ENCODE measurements around the gene SYNE2. TPM values are rescaled to one million over a fixed set of nuclear protein-coding genes. Genes with fewer than 3 reads are reported as not detected.

Gene SYNE2
- total RNA-seq, 1 donor from 2014 or later: 44.2 TPM

- H3K4me3 ChIP-seq (ENCODE audit: low read depth, low read length): no peak overlapping the region
- DNase-seq (ENCODE audit: low read depth): no peak
- TF ChIP-seq, protein P1, sequence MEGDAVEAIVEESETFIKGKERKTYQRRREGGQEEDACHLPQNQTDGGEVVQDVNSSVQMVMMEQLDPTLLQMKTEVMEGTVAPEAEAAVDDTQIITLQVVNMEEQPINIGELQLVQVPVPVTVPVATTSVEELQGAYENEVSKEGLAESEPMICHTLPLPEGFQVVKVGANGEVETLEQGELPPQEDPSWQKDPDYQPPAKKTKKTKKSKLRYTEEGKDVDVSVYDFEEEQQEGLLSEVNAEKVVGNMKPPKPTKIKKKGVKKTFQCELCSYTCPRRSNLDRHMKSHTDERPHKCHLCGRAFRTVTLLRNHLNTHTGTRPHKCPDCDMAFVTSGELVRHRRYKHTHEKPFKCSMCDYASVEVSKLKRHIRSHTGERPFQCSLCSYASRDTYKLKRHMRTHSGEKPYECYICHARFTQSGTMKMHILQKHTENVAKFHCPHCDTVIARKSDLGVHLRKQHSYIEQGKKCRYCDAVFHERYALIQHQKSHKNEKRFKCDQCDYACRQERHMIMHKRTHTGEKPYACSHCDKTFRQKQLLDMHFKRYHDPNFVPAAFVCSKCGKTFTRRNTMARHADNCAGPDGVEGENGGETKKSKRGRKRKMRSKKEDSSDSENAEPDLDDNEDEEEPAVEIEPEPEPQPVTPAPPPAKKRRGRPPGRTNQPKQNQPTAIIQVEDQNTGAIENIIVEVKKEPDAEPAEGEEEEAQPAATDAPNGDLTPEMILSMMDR (conservative IDR thresholded peaks at IDR 0.05; ENCODE audit: low read depth, low read length): no peak
Observed at GRCh38 chr14:64123241-64123822, 270.5 kb downstream of the SYNE2 start.

- DNase-seq (ENCODE audit: low read depth): no peak
- TF ChIP-seq, protein P1 (conservative IDR thresholded peaks at IDR 0.05; ENCODE audit: low read depth, low read length): no peak
Observed at GRCh38 chr14:64125270-64125669, 272.5 kb downstream of the SYNE2 start.

DNA sequence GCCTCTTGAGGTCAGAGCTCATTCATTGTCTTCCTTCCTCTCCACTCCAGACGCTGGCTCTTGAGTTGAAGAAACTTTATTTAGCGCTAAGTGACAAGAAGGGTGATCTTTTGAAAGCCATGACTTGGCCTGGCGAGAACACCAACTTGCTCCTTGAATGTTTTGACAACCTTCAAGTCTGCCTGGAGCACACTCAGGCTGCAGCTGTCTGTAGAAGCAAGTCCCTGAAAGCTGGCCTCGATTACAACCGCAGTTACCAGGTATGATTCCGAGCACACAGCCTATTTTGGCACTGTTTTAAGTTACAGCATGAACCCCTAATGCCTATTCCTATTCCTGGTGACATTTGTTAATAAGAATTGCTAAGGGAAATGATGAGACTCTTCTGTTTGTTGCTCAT is 273.7 kb downstream of the SYNE2 start:
- DNase-seq (ENCODE audit: low read depth): no peak
- H3K4me3 ChIP-seq (ENCODE audit: low read depth, low read length): no peak overlapping the region
- TF ChIP-seq, protein P1 (conservative IDR thresholded peaks at IDR 0.05; ENCODE audit: low read depth, low read length): no peak

More at GRCh38 chr14:64125270-64125669, 272.5 kb downstream of the SYNE2 start:
- no peak overlapping the region for H3K4me3 ChIP-seq (ENCODE audit: low read depth, low read length)

DNA sequence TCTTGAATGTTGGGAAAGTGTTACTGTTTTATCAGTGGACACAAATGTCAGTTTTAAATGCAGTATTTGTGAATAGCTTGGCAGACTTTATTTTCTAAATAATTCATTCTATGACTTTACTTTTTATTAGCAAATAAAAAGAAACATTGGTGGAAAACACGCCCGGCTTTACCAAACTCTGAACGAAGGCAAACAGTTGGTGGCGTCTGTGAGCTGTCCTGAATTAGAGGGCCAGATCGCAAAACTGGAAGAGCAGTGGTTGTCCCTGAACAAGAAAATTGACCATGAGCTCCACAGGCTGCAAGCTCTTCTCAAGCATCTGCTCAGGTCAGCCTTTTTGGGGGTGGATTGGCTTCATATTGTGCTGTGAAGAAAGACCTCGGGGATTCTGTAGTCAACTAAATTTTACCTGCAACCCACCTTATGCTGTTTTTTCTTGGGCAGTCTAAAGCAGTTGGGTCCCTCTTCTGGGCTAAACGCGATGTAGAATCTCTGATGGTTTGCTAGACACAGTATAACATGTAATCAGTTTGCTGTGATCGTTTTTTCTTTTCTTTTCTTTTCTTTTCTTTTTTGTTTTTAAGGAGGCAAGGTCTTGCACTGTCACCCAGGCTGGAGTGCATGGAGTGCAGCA is 285.0 kb downstream of the SYNE2 start:
- no peak for DNase-seq (ENCODE audit: low read depth)
- TF ChIP-seq, protein P1 (conservative IDR thresholded peaks at IDR 0.05; ENCODE audit: low read depth, low read length): no peak

GRCh38 chr14:64147126-64147790 is 294.5 kb downstream of the SYNE2 start:
- no peak for DNase-seq (ENCODE audit: low read depth)
- TF ChIP-seq, protein P1 (conservative IDR thresholded peaks at IDR 0.05; ENCODE audit: low read depth, low read length): no peak
- no peak overlapping the region for H3K4me3 ChIP-seq (ENCODE audit: low read depth, low read length)

More for the DNA sequence above, 285.0 kb downstream of the SYNE2 start:
- no peak overlapping the region for H3K4me3 ChIP-seq (ENCODE audit: low read depth, low read length)

DNA sequence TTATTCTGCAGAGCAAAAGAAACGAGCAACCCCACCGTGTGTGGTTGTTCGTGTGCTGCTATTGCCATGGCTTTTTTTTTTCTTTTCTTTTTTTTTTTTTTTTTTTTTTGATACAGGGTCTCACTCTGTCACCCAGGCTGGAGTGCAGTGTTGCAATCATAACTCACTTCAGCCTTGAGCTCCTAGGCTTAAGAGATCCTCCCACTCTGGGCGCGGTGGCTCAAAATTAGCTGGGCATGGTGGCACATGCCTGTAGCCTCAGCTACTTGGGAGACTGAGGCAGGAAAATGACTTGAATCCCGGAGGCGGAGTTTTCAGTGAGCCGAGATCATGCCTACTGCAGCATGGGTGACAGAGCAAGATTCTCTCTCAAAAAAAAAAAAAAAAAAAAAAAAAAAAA is 297.1 kb downstream of the SYNE2 start:
- H3K4me3 ChIP-seq (ENCODE audit: low read depth, low read length): no peak overlapping the region
- no peak for DNase-seq (ENCODE audit: low read depth)
- TF ChIP-seq, protein P1 (conservative IDR thresholded peaks at IDR 0.05; ENCODE audit: low read depth, low read length): no peak
